HCT116 (cell line): Measurements from ENCODE around the gene CRX. TPM values are rescaled to one million over a fixed set of nuclear protein-coding genes. Genes with fewer than 3 reads are reported as not detected.

Experiments used
- ATAC-seq: fragments of 200-7000 bp; cut with Tn5 transposase; 2 replicates; pipeline ENCODE4 v1.9.1; 2020; ENCODE audit warnings: mild to moderate bottlenecking, moderate library complexity
- BruUV-seq: library from RNA; stranded (reverse); fragments of 400-500 nt; replicated peaks from 2 replicates; lab custom pipeline; 2021; lab: Mats Ljungman, UMichigan
- CTCF ChIA-PET: fragments of 300-600 bp; sonication (Branson Sonifier 250); formaldehyde crosslinking; loops from one replicate; lab custom pipeline; 2021; ENCODE audit warnings: antibody characterized with exemption; lab: Charles Lee
- POLR2A ChIA-PET: fragments of 300-600, 350-600 bp; sonication (Branson Sonifier 250); formaldehyde crosslinking; loops from one replicate; lab custom pipeline; 2021; ENCODE audit warnings: antibody characterized with exemption; lab: Charles Lee
- RAD21 ChIA-PET, 2 experiments: fragments of 300-600 bp; sonication (Branson Sonifier 250); formaldehyde crosslinking; loops; one replicate each; lab custom pipeline; 2023; ENCODE audit warnings: low total read pairs in 2 of 2; ENCODE audit not compliant: uncharacterized antibody in 2 of 2, unreplicated experiment in 2 of 2, low non-redundant PET in 1 of 2; lab: Charles Lee
- DNase-seq: peaks from one replicate; pipeline ENCODE4 v3.0.0-alpha.2; 2010; ENCODE audit warnings: low read depth, low spot score
- H2AFZ ChIP-seq: fragments of 200-600 bp; shearing (Covaris generic), sonication (generic); 2 replicates; pipeline ENCODE4 v1.6.1; 2017; ENCODE audit warnings: low read depth, mixed run types, mixed read lengths, antibody characterized with exemption, low read length; ENCODE audit not compliant: poor library complexity, severe bottlenecking
- H3K27ac ChIP-seq: 2 replicates; pipeline ENCODE4 v1.5.1; 2012; ENCODE audit warnings: low read depth, low read length
- H3K27me3 ChIP-seq: fragments of 200-600 bp; sonication (generic); 2 replicates; pipeline ENCODE4 v1.6.1; 2016; ENCODE audit warnings: mixed run types, low read length, mixed read lengths; ENCODE audit not compliant: insufficient read depth
- H3K36me3 ChIP-seq, 2 experiments: fragments of 200-500 bp in 1 of 2; fragments of 200-600 bp in 1 of 2; sonication (Bioruptor generic) in 1 of 2; sonication (generic) in 1 of 2; 2 replicates each; pipeline versions ENCODE4 v1.5.1 to v1.6.1; 2014 to 2016; ENCODE audit warnings: low read length in 2 of 2, inconsistent platforms in 1 of 2, mixed read lengths in 1 of 2, mixed run types in 1 of 2; ENCODE audit not compliant: insufficient read depth in 2 of 2, control insufficient read depth in 1 of 2
- H3K4me1 ChIP-seq, 2 experiments: fragments of 200-600 bp in 1 of 2; sonication (generic) in 1 of 2; 2 replicates each; pipeline versions ENCODE4 v1.5.1 to v1.6.1; 2012 to 2017; ENCODE audit warnings: low read length in 2 of 2, inconsistent platforms in 1 of 2, mild to moderate bottlenecking in 1 of 2, mixed read lengths in 1 of 2, mixed run types in 1 of 2, moderate library complexity in 1 of 2; ENCODE audit not compliant: insufficient read depth in 2 of 2, control insufficient read depth in 1 of 2
- H3K4me2 ChIP-seq: fragments of 200-600 bp; sonication (generic); 2 replicates; pipeline ENCODE4 v1.6.1; 2017; ENCODE audit warnings: mixed run types, low read length, mixed read lengths
- H3K4me3 ChIP-seq, 2 experiments: fragments of 200-600 bp in 1 of 2; sonication (generic) in 1 of 2; replicated peaks in 1 of 2; 2 replicates each; pipeline ENCODE4 v1.5.1; 2011 to 2016; ENCODE audit warnings: low read length in 2 of 2, control low read depth in 1 of 2, low read depth in 1 of 2, mild to moderate bottlenecking in 1 of 2, mixed read lengths in 1 of 2, mixed run types in 1 of 2
- H3K79me2 ChIP-seq: fragments of 200-600 bp; sonication (generic); 2 replicates; pipeline ENCODE4 v1.6.1; 2017; ENCODE audit warnings: mild to moderate bottlenecking, mixed run types, low read length, moderate library complexity, mixed read lengths; ENCODE audit not compliant: insufficient read depth
- H3K9ac ChIP-seq: fragments of 200-600 bp; sonication (generic); 2 replicates; pipeline ENCODE4 v1.6.1; 2016; ENCODE audit warnings: low read length, mixed read lengths
- H3K9me2 ChIP-seq: fragments of 200-600 bp; sonication (generic), shearing (Covaris generic); 2 replicates; pipeline ENCODE4 v1.6.1; 2017; ENCODE audit warnings: mixed run types, mild to moderate bottlenecking, moderate library complexity; ENCODE audit not compliant: insufficient read depth
- H3K9me3 ChIP-seq, 2 experiments: fragments of 200-500 bp in 1 of 2; fragments of 200-600 bp in 1 of 2; sonication (Bioruptor generic) in 1 of 2; sonication (generic) in 1 of 2; 2 replicates each; pipeline ENCODE4 v1.6.1; 2014 to 2017; ENCODE audit warnings: low read length in 2 of 2, mixed read lengths in 2 of 2, inconsistent platforms in 1 of 2, low read depth in 1 of 2, mild to moderate bottlenecking in 1 of 2, mixed run types in 1 of 2, moderate library complexity in 1 of 2; ENCODE audit not compliant: control insufficient read depth in 1 of 2, insufficient read depth in 1 of 2
- H4K20me1 ChIP-seq: fragments of 200-600 bp; sonication (generic), shearing (Covaris generic); 2 replicates; pipeline ENCODE4 v1.6.1; 2017; ENCODE audit warnings: mixed run types, mild to moderate bottlenecking, moderate library complexity; ENCODE audit not compliant: insufficient read depth
- EGR1 ChIP-seq: IDR thresholded peaks from 2 replicates; pipeline ENCODE4 v1.6.1; 2012; ENCODE audit warnings: low read depth
- ELF1 ChIP-seq: IDR thresholded peaks from 2 replicates; pipeline ENCODE4 v1.6.1; 2012; ENCODE audit warnings: low read depth, borderline replicate concordance
- EZH2phosphoT487 ChIP-seq: fragments of 200-600 bp; IDR thresholded peaks from 2 replicates; pipeline ENCODE4 v1.6.1; 2018; ENCODE audit warnings: antibody characterized with exemption, borderline replicate concordance
- FOSL1 ChIP-seq: IDR thresholded peaks from 2 replicates; pipeline ENCODE4 v1.6.1; 2012; ENCODE audit warnings: low read depth
- JUND ChIP-seq: IDR thresholded peaks from 2 replicates; pipeline ENCODE4 v1.6.1; 2012
- POLR2AphosphoS5 ChIP-seq: IDR thresholded peaks from 2 replicates; pipeline ENCODE4 v1.6.1; 2011; ENCODE audit warnings: mild to moderate bottlenecking, low read depth, low read length, moderate library complexity
- RAD21 ChIP-seq: IDR thresholded peaks from 2 replicates; pipeline ENCODE4 v1.6.1; 2012; ENCODE audit warnings: low read depth, mild to moderate bottlenecking
- SIN3A ChIP-seq: IDR thresholded peaks from 2 replicates; pipeline ENCODE4 v1.6.1; 2012; ENCODE audit warnings: low read depth
- TCF7L2 ChIP-seq: IDR thresholded peaks from 2 replicates; pipeline ENCODE4 v1.7.0; 2011; ENCODE audit warnings: borderline replicate concordance, inconsistent platforms; ENCODE audit not compliant: insufficient read depth, insufficient read length; ENCODE audit errors: extremely low read depth
- intact Hi-C: fragments of 100-400 bp; cut with micrococcal nuclease; formaldehyde crosslinking; loops from 2 replicates; pipeline ENCODE4 v1.10.0; 2022
- total RNA-seq: library from RNA; stranded (reverse); gene quantifications from one replicate; pipeline ENCODE4 v1.2.1, GENCODE V29; 2021; ENCODE audit not compliant: unreplicated experiment
- TF ChIP-seq, protein P1 (sequence below), 3 experiments: fragments of 200-600 bp in 1 of 3; sonication (generic) in 1 of 3; IDR thresholded peaks in 2 of 3; conservative IDR thresholded peaks in 1 of 3; 2 replicates each; pipeline ENCODE4 v1.5.1; 2012 to 2017; ENCODE audit warnings: low read depth in 2 of 3, low read length in 2 of 3, antibody characterized with exemption in 1 of 3, borderline replicate concordance in 1 of 3, control low read depth in 1 of 3, mild to moderate bottlenecking in 1 of 3, mixed read lengths in 1 of 3, mixed run types in 1 of 3, moderate library complexity in 1 of 3; ENCODE audit not compliant: insufficient read depth in 1 of 3
- TF ChIP-seq, protein P2 (sequence below): IDR thresholded peaks from 2 replicates; pipeline ENCODE4 v1.6.1; 2012

The CRX gene
- total RNA-seq, 1 experiment from 2014 or later: not detected

GRCh38 chr19:47832723-47833122, 11.0 kb downstream of the CRX start:
- DNase-seq (no peak), ATAC-seq (no peak)
- Histone ChIP-seq H3K9me2 (no peaks in the 10 kb centered on the region), H3K4me1 (no peaks in the 10 kb centered on the region), H3K79me2 (no peaks in the 10 kb centered on the region), H3K4me2 (no peak overlapping the region), H3K27me3 (no peaks in the 10 kb centered on the region), H4K20me1 (no peaks in the 10 kb centered on the region), H3K27ac (no peak overlapping the region), H2AFZ (no peak overlapping the region), H3K4me3 (no peak overlapping the region), H3K36me3 (no peaks in the 10 kb centered on the region), H3K9me3 (no peaks in the 10 kb centered on the region), H3K9ac (no peak overlapping the region)
- BruUV-seq: no TSS peak
- ChIA-PET CTCF (no interaction called here), POLR2A (no interaction called here), RAD21 (no interaction called here)
- TF ChIP-seq SIN3A (no peak), ELF1 (no peak), FOSL1 (no peak), POLR2AphosphoS5 (no peak), TCF7L2 (no peak), RAD21 (no peak)
- TF ChIP-seq, protein P1, sequence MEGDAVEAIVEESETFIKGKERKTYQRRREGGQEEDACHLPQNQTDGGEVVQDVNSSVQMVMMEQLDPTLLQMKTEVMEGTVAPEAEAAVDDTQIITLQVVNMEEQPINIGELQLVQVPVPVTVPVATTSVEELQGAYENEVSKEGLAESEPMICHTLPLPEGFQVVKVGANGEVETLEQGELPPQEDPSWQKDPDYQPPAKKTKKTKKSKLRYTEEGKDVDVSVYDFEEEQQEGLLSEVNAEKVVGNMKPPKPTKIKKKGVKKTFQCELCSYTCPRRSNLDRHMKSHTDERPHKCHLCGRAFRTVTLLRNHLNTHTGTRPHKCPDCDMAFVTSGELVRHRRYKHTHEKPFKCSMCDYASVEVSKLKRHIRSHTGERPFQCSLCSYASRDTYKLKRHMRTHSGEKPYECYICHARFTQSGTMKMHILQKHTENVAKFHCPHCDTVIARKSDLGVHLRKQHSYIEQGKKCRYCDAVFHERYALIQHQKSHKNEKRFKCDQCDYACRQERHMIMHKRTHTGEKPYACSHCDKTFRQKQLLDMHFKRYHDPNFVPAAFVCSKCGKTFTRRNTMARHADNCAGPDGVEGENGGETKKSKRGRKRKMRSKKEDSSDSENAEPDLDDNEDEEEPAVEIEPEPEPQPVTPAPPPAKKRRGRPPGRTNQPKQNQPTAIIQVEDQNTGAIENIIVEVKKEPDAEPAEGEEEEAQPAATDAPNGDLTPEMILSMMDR (IDR thresholded peaks at IDR 0.05 in 2 of 3, conservative IDR thresholded peaks at IDR 0.05 in 1 of 3; ENCODE audit: borderline replicate concordance in 1 of 3, insufficient read depth in 1 of 3, low read depth in 2 of 3, low read length in 2 of 3): no peak
- intact Hi-C loops: no loop called here

DNA sequence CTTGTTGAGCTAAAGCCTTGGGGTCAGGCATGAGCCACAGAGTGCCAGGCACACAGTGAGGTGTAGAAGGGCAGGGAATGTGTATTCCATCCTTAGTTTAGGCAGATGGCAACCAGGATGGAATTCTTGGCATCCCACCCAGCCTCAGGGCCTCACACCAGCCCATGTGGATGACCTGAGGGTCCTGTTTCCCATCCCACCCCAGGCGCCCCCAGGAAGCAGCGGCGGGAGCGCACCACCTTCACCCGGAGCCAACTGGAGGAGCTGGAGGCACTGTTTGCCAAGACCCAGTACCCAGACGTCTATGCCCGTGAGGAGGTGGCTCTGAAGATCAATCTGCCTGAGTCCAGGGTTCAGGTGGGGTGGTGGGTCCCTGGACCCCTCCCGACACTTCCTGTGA, 14.3 kb downstream of the CRX start:
- intact Hi-C loops: no loop called here
- Histone ChIP-seq H3K36me3 (no peaks in the 10 kb centered on the region), H3K4me2 (no peak overlapping the region), H3K9ac (no peak overlapping the region), H3K4me1 (no peaks in the 10 kb centered on the region), H3K4me3 (no peak overlapping the region), H3K9me3 (no peaks in the 10 kb centered on the region), H3K9me2 (no peaks in the 10 kb centered on the region), H4K20me1 (no peaks in the 10 kb centered on the region), H3K27me3 (no peaks in the 10 kb centered on the region), H2AFZ (no peak overlapping the region), H3K27ac (no peak overlapping the region), H3K79me2 (no peaks in the 10 kb centered on the region)
- TF ChIP-seq, protein P2, sequence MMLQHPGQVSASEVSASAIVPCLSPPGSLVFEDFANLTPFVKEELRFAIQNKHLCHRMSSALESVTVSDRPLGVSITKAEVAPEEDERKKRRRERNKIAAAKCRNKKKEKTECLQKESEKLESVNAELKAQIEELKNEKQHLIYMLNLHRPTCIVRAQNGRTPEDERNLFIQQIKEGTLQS: no peak
- TF ChIP-seq EGR1: no peak
- TF ChIP-seq FOSL1: no peak
- no peak for TF ChIP-seq ELF1
- TF ChIP-seq JUND: no peak
- TF ChIP-seq EZH2phosphoT487: no peak
- CTCF ChIA-PET: no interaction called here
- ATAC-seq: no peak
- no peak for DNase-seq
- RAD21 ChIA-PET: no interaction called here
- BruUV-seq: no TSS peak
- POLR2A ChIA-PET: no interaction called here
